ENCODE measurements around the gene POFUT1. TPM values are rescaled to one million over a fixed set of nuclear protein-coding genes. Genes with fewer than 3 reads are reported as not detected.

POFUT1 gene
- total RNA-seq, 4 donors from 2014 or later, result 22.8 to 39.9 (median 31.4) TPM

GRCh38 chr20:32190616-32191415 lies 16.9 kb upstream of the POFUT1 start:
- TF ChIP-seq CTCF (IDR thresholded peaks at IDR 0.05; ENCODE audit: low read depth), result no peak

GRCh38 chr20:32191422-32191821 lies 16.3 kb upstream of the POFUT1 start:
- TF ChIP-seq CTCF (IDR thresholded peaks at IDR 0.05; ENCODE audit: low read depth), result no peak

GRCh38 chr20:32191873-32192272 lies 15.8 kb upstream of the POFUT1 start:
- no peak for TF ChIP-seq CTCF (IDR thresholded peaks at IDR 0.05; ENCODE audit: low read depth)

GRCh38 chr20:32192698-32193097 lies 15.0 kb upstream of the POFUT1 start:
- TF ChIP-seq CTCF (IDR thresholded peaks at IDR 0.05; ENCODE audit: low read depth), result no peak

- TF ChIP-seq CTCF (IDR thresholded peaks at IDR 0.05; ENCODE audit: low read depth), result no peak
Observed at GRCh38 chr20:32193996-32194395, 13.7 kb upstream of the POFUT1 start.

- no peak for TF ChIP-seq CTCF (IDR thresholded peaks at IDR 0.05; ENCODE audit: low read depth)
Observed at GRCh38 chr20:32195581-32195980, 12.1 kb upstream of the POFUT1 start.

GRCh38 chr20:32199006-32199405 lies 8.7 kb upstream of the POFUT1 start:
- no peak for TF ChIP-seq CTCF (IDR thresholded peaks at IDR 0.05; ENCODE audit: low read depth)
